Aorta (tissue), 5 donors: ENCODE results near the gene UBE3A. TPM values are rescaled to one million over a fixed set of nuclear protein-coding genes. Genes with fewer than 3 reads are reported as not detected.

Experiments
- ATAC-seq: fragments of 200-7000 bp; cut with Tn5 transposase; one replicate; pipeline ENCODE4 v1.9.1; 2022; ENCODE audit warnings: moderate library complexity; ENCODE audit not compliant: low FRiP score
- DNase-seq, 2 donors: peaks; one replicate each; pipeline ENCODE4 v3.0.0-alpha.2; 2020
- H3K27ac ChIP-seq, 2 donors: one replicate each; pipeline ENCODE4 v1.5.1; 2013; ENCODE audit warnings: low read length in 2 of 2, mild to moderate bottlenecking in 2 of 2, moderate library complexity in 2 of 2, control low read depth in 1 of 2, inconsistent platforms in 1 of 2, low read depth in 1 of 2
- H3K27me3 ChIP-seq, 2 donors: one replicate each; pipeline ENCODE4 v1.6.1; 2013; ENCODE audit warnings: control low read depth in 1 of 2, low read length in 1 of 2, mild to moderate bottlenecking in 1 of 2, moderate library complexity in 1 of 2; ENCODE audit not compliant: insufficient read depth in 2 of 2, control insufficient read depth in 1 of 2
- H3K36me3 ChIP-seq, 2 donors: one replicate each; pipeline ENCODE4 v1.6.1; 2013; ENCODE audit warnings: control low read depth in 1 of 2, low read length in 1 of 2, mild to moderate bottlenecking in 1 of 2; ENCODE audit not compliant: insufficient read depth in 2 of 2, control insufficient read depth in 1 of 2
- H3K4me1 ChIP-seq, 2 donors: one replicate each; pipeline ENCODE4 v1.6.1; 2013; ENCODE audit warnings: low read length in 2 of 2, control low read depth in 1 of 2, mild to moderate bottlenecking in 1 of 2, moderate library complexity in 1 of 2; ENCODE audit not compliant: insufficient read depth in 2 of 2, control insufficient read depth in 1 of 2
- H3K4me3 ChIP-seq, 2 donors: one replicate each; pipeline ENCODE4 v1.5.1; 2013; ENCODE audit warnings: low read length in 2 of 2, control low read depth in 1 of 2, mild to moderate bottlenecking in 1 of 2
- H3K9me3 ChIP-seq: one replicate; pipeline ENCODE4 v1.6.1; 2013; ENCODE audit warnings: mild to moderate bottlenecking, low read length; ENCODE audit not compliant: control insufficient read depth
- WGBS, 2 donors: extraction: QIAGEN DNeasy Blood & Tissue Kit; methylation state at CpG; one replicate each; pipeline ENCODE4 v1.1.7; 2013; 5-methylcytosine and 5-hydroxymethylcytosine counted together
- intact Hi-C, 2 donors: fragments of 100-400 bp; cut with DNase I; formaldehyde crosslinking; loops; one replicate each; pipeline versions ENCODE4 v1.14.2 to v1.15.0; 2022
- polyA plus RNA-seq, 2 donors: library from polyadenylated mRNA; stranded (reverse); fragments of 200-250 nt; gene quantifications; one replicate each; pipeline ENCODE4 v1.2.3, GENCODE V29; 2013
- total RNA-seq, 2 donors: library from RNA; stranded (reverse); fragmentation: NEBNext Ultra II Directional; extraction: Animal tissue kit (Norgen Biotek cat#: 25700); gene quantifications; one replicate each; pipeline ENCODE4 v1.2.1, GENCODE V29; 2021
- donor health status: healthy with polysubstance abuse.
- donor health status: Bipolar disorder and iron deficiency.
- donor health status: DM: no; HTN: no; CAD: no.
- donor health status: DM: no; HTN: no; CAD: no.
- donor health status: DM: yes; HTN: yes; CAD: no.

UBE3A gene
- total and polyA plus RNA-seq, 4 donors = 14.8 to 93.6 (median 61.0) TPM

DNA sequence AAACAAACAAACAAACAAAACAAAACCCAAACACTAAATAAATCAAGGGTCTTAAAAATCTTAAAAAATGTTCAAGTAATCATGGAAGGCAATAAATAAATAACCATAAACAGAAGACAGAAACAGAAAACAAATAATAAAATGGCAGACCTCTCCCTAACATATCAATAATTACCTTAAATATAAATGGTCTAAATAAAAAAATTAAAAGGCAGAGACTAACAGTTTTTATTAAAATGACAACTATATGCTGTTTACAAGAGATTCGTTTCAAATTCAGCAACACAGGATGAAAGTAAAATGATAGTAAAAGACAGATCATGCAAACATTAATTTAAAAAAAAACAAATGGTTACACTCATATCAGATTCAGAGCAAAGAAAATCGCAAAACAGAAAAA, 91.1 kb downstream of the UBE3A start:
- intact Hi-C loops = loop anchor here (5.0 to 10.0 kb wide), 2 partner anchors 90 to 157 kb away; partner anchors contain the start of gene UBE3A (in 1 of the 2)
- Histone ChIP-seq H3K9me3 (no peaks in the 10 kb centered on the region), H3K4me3 (no peak overlapping the region), H3K4me1 (no peaks in the 10 kb centered on the region), H3K27ac (no peak overlapping the region), H3K36me3 (no peaks in the 10 kb centered on the region), H3K27me3 (no peaks in the 10 kb centered on the region)
- no peak for ATAC-seq
- DNase-seq = no peak
- WGBS, 2 donors = 98 to 100% methylated on average over 2 of the region's 2 CpGs

DNA sequence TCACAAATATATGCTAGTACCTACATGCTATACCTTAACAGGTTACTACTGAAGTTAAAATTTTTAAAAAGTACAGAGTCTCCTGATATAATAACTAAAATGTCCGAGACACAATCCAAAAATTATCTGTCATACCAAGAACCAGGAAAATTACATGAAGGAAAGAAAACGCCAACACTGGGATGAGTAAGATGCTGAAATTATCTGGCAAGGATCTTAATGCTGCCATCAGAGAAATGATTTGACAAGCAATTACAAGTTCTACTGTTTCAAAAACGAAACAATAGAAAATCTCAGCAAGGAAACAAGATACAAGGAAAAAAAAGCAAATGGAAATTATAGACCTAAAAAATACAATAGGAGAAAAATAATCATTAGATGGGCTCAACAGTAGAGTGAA, 92.5 kb downstream of the UBE3A start:
- 95 to 96% methylated on average over 3 of the region's 3 CpGs for WGBS, 2 donors
- Histone ChIP-seq H3K4me3 (no peak overlapping the region), H3K27ac (no peak overlapping the region), H3K9me3 (no peaks in the 10 kb centered on the region), H3K36me3 (no peaks in the 10 kb centered on the region), H3K27me3 (no peaks in the 10 kb centered on the region), H3K4me1 (no peaks in the 10 kb centered on the region)
- DNase-seq (no peak), ATAC-seq (no peak)
- intact Hi-C loops = loop anchor here (5.0 to 10.0 kb wide), 2 partner anchors 91 to 158 kb away; partner anchors contain the start of gene UBE3A (in 1 of the 2)

- Histone ChIP-seq H3K27ac (no peak overlapping the region), H3K4me1 (no peaks in the 10 kb centered on the region), H3K4me3 (no peak overlapping the region), H3K9me3 (no peaks in the 10 kb centered on the region), H3K36me3 (no peaks in the 10 kb centered on the region), H3K27me3 (no peaks in the 10 kb centered on the region)
- 50 to 61% methylated on average over 3 of the region's 3 CpGs for WGBS, 2 donors
- intact Hi-C loops = loop anchor here (5.0 to 10.0 kb wide), 2 partner anchors 91 to 159 kb away; partner anchors contain the start of gene UBE3A (in 1 of the 2)
- ATAC-seq (peak; percentile 81), DNase-seq (peak in 1 of 2 donors; percentile 58)
These were observed 92.9 kb downstream of the UBE3A start for GRCh38 chr15:25345943-25346342.

- Histone ChIP-seq H3K9me3 (no peaks in the 10 kb centered on the region), H3K27ac (no peak overlapping the region), H3K4me1 (no peaks in the 10 kb centered on the region), H3K27me3 (no peaks in the 10 kb centered on the region), H3K4me3 (no peak overlapping the region), H3K36me3 (no peaks in the 10 kb centered on the region)
- intact Hi-C loops = loop anchor here (10.0 kb wide), 1 partner anchor 162 kb away; no protein-coding TSS in a partner anchor
- DNase-seq = no peak
- 98% methylated on average over 3 of the region's 3 CpGs for WGBS, 2 donors
- ATAC-seq = no peak
These were observed 96.2 kb downstream of the UBE3A start for GRCh38 chr15:25342629-25343028.

GRCh38 chr15:25339431-25339830, 99.4 kb downstream of the UBE3A start:
- Histone ChIP-seq H3K27ac (no peak overlapping the region), H3K4me3 (no peak overlapping the region), H3K4me1 (no peaks in the 10 kb centered on the region), H3K27me3 (no peaks in the 10 kb centered on the region), H3K36me3 (peaks cover 0 to 2% of the 10 kb centered on the region in 2 donors), H3K9me3 (no peaks in the 10 kb centered on the region)
- no peak for ATAC-seq
- intact Hi-C loops = no loop called here
- no peak for DNase-seq
- WGBS, 2 donors = 94 to 97% methylated on average over 2 of the region's 2 CpGs

DNA sequence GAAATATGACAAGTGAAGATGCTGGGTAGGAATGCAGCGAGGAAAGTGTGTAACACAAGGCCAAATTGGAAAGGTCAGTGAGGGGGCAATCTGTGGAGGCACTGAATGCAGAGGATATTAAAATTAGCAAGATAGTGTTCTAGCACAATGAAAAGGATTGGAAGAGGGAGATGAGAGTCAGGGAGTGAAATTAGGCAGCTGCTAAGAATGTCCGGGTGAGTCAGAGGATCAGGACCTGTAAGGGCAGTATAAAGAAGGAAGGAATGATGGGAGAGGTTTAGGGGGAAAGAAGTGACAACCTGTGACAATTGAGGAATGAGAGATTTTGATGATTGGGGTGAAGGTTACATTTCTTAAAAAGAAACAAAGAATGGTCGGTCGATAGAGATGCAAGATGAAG, 103.5 kb downstream of the UBE3A start:
- H3K4me3 ChIP-seq = no peak overlapping the region

GRCh38 chr15:25333049-25333448, 105.8 kb downstream of the UBE3A start:
- no peaks in the 10 kb centered on the region for H3K27me3 ChIP-seq
- H3K4me1 ChIP-seq = no peaks in the 10 kb centered on the region
- DNase-seq (no peak), ATAC-seq (no peak)
- no peak overlapping the region for H3K27ac ChIP-seq
- WGBS, 2 donors = 82 to 86% methylated on average over 2 of the region's 2 CpGs
- peaks cover 0 to 4% of the 10 kb centered on the region in 2 donors for H3K36me3 ChIP-seq
- intact Hi-C loops = no loop called here
- peaks cover 2% of the 10 kb centered on the region for H3K9me3 ChIP-seq
- no peak overlapping the region for H3K4me3 ChIP-seq

More for the DNA sequence above, 103.5 kb downstream of the UBE3A start:
- no peaks in the 10 kb centered on the region for H3K4me1 ChIP-seq
- WGBS, 2 donors = 98% methylated on average over 4 of the region's 4 CpGs
- intact Hi-C loops = no loop called here
- no peak for ATAC-seq
- no peak overlapping the region for H3K27ac ChIP-seq
- DNase-seq = no peak
- peaks cover 0 to 4% of the 10 kb centered on the region in 2 donors for H3K36me3 ChIP-seq
- peaks cover 2% of the 10 kb centered on the region for H3K9me3 ChIP-seq
- no peaks in the 10 kb centered on the region for H3K27me3 ChIP-seq

- Histone ChIP-seq H3K27ac (no peak overlapping the region), H3K4me1 (no peaks in the 10 kb centered on the region), H3K4me3 (no peak overlapping the region), H3K27me3 (no peaks in the 10 kb centered on the region), H3K36me3 (peaks cover 0 to 4% of the 10 kb centered on the region in 2 donors), H3K9me3 (peaks cover 2% of the 10 kb centered on the region)
- no peak for ATAC-seq
- intact Hi-C loops = no loop called here
- WGBS, 2 donors = 95 to 96% methylated on average over 2 of the region's 2 CpGs
- no peak for DNase-seq
These were observed 106.5 kb downstream of the UBE3A start for GRCh38 chr15:25332306-25332705.

DNA sequence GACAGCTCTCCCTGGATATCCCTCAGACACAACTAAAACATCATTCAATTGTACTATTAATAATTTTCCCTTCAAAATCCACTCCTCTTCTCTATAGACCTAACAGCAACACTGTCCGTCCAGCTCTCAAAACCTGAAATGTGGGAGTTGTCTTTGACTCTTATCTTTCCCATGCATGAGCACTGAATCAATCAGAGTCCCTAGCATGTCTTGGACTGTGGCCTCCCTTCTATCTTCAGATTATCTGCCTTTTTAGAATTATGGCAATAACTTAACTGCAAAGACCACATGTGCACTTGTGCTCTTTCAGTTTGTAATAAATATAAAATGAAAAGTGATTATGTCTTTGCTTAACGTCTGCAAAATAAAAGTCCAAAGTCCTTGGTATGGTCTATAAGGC, 107.0 kb downstream of the UBE3A start:
- H3K4me1 ChIP-seq = no peaks in the 10 kb centered on the region
- intact Hi-C loops = no loop called here
- peaks cover 2% of the 10 kb centered on the region for H3K9me3 ChIP-seq
- no peak for ATAC-seq
- H3K4me3 ChIP-seq = no peak overlapping the region
- DNase-seq = no peak
- peaks cover 0 to 4% of the 10 kb centered on the region in 2 donors for H3K36me3 ChIP-seq
- WGBS, 2 donors = 92% methylated on average over 2 of the region's 2 CpGs
- no peak overlapping the region for H3K27ac ChIP-seq
- no peaks in the 10 kb centered on the region for H3K27me3 ChIP-seq
